Chondrocyte (in vitro differentiated cells): ENCODE results near the gene F11R. TPM values are rescaled to one million over a fixed set of nuclear protein-coding genes. Genes with fewer than 3 reads are reported as not detected.
"Not testable (repeated sequence)": the region's sequence is repeated elsewhere in the genome, so short reads cannot be mapped to it uniquely, and the experiment has no call there.

Experiments
- DNase-seq: peaks from one replicate; pipeline ENCODE4 v3.0.0; 2021; ENCODE audit warnings: mixed read lengths, low spot score
- H3K27ac Mint-ChIP-seq: one replicate; pipeline ENCODE4 v1.8.0; 2021; ENCODE audit warnings: mild to moderate bottlenecking, moderate library complexity, mixed read lengths; ENCODE audit not compliant: unreplicated experiment
- H3K27me3 Mint-ChIP-seq: 2 replicates; pipeline ENCODE4 v1.8.0; 2021; ENCODE audit warnings: low read depth, mixed read lengths
- H3K36me3 Mint-ChIP-seq: 2 replicates; pipeline ENCODE4 v1.8.0; 2021; ENCODE audit warnings: low read depth, mixed read lengths
- H3K4me1 Mint-ChIP-seq: 2 replicates; pipeline ENCODE4 v1.8.0; 2021; ENCODE audit warnings: low read depth, mild to moderate bottlenecking, mixed read lengths
- H3K4me3 Mint-ChIP-seq: one replicate; pipeline ENCODE4 v1.8.0; 2021; ENCODE audit warnings: mild to moderate bottlenecking, moderate library complexity, mixed read lengths; ENCODE audit not compliant: unreplicated experiment
- H3K9me3 Mint-ChIP-seq: 2 replicates; pipeline ENCODE4 v1.8.0; 2021; ENCODE audit warnings: low read depth, mixed read lengths
- total RNA-seq: library from RNA; stranded (reverse); gene quantifications from 3 replicates; pipeline ENCODE4 v1.2.1, GENCODE V29; 2021
- TF ChIP-seq, protein P1 (sequence below): fragments of 200-600 bp; sonication (generic); IDR thresholded peaks from 2 replicates; pipeline ENCODE4 v1.5.0; 2021; ENCODE audit warnings: antibody characterized with exemption, mild to moderate bottlenecking, moderate library complexity

The F11R gene
- total RNA-seq, 1 donor from 2014 or later: 0.90 TPM

DNA sequence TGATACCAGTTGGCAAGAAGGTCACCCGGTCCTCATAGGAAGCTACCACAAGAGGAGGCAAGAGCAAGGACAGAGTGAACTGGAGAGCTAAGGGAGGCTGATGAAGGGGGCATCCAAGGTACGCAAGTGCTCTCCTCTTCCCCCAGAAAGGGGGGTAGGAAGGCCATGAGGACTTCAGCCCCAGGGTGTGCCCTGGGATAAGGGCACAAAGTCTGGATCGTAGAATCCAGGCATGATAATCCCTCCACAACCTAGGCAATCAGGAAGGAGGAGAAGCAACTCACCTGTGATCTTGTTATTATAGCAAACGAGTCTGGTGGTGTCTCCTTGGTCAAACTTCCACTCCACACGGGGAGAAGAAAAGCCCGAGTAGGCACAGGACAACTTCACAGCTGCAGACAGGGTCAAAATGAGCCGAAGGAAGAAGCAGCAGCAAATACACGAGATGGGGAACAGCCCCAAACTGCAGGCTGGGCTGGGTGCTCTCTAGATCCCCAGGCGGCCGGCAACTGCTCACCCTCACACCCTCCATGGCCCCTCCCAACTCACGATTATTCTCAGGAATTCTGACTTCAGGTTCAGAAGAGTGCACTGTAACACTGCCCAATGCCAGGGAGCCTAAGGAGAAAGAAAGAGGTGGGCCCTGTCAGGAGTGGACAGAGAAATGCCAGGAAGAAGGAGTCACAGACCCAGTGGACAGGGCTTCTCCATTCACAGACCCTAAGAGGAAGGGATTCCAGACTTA lies 20.0 kb downstream of the F11R start:
- DNase-seq: no peak
- Mint-ChIP-seq H3K27ac (no peak overlapping the region), H3K4me3 (no peak overlapping the region), H3K27me3 (no peaks in the 10 kb centered on the region), H3K36me3 (no peaks in the 10 kb centered on the region), H3K4me1 (no peaks in the 10 kb centered on the region), H3K9me3 (no peaks in the 10 kb centered on the region)
- TF ChIP-seq, protein P1, sequence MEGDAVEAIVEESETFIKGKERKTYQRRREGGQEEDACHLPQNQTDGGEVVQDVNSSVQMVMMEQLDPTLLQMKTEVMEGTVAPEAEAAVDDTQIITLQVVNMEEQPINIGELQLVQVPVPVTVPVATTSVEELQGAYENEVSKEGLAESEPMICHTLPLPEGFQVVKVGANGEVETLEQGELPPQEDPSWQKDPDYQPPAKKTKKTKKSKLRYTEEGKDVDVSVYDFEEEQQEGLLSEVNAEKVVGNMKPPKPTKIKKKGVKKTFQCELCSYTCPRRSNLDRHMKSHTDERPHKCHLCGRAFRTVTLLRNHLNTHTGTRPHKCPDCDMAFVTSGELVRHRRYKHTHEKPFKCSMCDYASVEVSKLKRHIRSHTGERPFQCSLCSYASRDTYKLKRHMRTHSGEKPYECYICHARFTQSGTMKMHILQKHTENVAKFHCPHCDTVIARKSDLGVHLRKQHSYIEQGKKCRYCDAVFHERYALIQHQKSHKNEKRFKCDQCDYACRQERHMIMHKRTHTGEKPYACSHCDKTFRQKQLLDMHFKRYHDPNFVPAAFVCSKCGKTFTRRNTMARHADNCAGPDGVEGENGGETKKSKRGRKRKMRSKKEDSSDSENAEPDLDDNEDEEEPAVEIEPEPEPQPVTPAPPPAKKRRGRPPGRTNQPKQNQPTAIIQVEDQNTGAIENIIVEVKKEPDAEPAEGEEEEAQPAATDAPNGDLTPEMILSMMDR: no peak

DNA sequence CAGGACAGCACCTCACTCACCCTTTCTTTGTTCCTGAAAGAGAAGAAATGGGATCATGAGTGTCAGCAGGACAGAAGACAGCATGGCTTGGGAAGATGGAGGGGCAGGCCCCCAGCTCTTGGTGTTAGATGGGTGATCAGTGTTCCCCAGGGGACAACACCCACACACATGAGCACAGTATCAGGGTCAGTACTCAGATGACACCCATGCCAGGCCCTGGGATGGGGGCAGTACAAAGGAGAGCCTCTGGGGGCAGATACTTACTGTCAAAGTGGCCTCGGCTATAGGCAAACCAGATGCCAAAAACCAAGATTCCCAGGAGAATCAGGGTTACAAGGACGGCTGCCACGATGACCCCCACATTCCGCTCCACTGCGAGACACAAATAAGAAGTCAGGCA lies 21.6 kb downstream of the F11R start:
- Mint-ChIP-seq H3K36me3 (no peaks in the 10 kb centered on the region), H3K27me3 (no peaks in the 10 kb centered on the region), H3K9me3 (no peaks in the 10 kb centered on the region), H3K27ac (no peak overlapping the region), H3K4me1 (no peaks in the 10 kb centered on the region), H3K4me3 (no peak overlapping the region)
- DNase-seq: no peak
- TF ChIP-seq, protein P1: no peak

DNA sequence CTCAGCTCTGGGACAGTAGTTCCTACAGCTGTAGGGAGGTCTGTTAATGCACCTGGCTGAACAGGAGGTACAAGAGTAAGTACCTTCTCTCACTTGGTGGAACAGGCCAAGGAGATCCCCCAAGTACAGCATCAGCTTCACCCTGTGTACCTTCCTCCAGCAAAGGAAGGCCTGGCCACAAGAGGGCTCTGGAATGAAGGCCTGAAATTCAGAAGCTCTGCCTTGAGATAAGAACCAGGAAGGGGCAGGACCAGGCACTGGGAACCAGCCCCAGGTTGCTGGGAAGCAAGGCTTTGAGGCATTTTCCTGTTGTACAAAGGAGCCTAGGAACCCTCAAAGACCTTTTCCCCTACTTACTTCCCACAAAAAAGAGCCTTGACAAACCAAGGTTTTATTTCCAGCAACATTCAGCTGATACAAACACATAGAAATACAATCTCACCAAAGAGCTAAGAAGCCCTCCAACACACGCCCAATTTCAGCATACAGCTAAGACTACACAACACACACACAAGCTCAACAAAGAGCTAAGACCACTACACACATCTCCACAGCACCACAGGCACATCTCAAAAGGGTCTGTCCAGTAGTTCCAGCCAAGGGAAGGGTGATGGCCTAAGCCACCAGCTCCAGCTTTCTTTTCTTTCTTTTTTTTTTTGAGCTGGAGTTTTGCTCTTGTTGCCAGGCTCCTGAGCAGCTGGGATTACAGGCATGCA lies 23.5 kb downstream of the F11R start:
- TF ChIP-seq, protein P1: peak; percentile 74
- Mint-ChIP-seq H3K9me3 (no peaks in the 10 kb centered on the region), H3K4me1 (no peaks in the 10 kb centered on the region), H3K4me3 (no peak overlapping the region), H3K36me3 (no peaks in the 10 kb centered on the region), H3K27ac (no peak overlapping the region), H3K27me3 (no peaks in the 10 kb centered on the region)
- no peak for DNase-seq

DNA sequence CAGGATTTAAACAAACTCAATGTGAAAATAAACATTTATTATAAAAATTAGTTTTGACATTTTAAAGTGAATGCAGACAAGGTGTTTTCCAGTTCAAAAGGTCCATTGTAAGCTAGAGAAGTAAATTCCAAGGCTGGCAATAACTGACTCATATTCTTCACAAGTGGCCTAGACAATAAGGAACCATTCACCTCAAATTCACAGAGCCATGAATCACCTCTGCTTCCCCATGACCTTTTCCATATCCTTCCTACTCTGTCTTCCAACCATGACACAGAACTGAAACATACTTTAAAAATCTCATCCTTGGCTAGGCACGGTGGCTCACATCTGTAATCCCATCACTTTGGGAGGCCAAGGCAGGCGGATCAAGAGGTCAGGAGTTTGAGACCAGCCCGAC lies 24.8 kb downstream of the F11R start:
- no peaks in the 10 kb centered on the region for H3K9me3 Mint-ChIP-seq
- H3K4me1 Mint-ChIP-seq: no peaks in the 10 kb centered on the region
- no peaks in the 10 kb centered on the region for H3K27me3 Mint-ChIP-seq
- no peaks in the 10 kb centered on the region for H3K36me3 Mint-ChIP-seq
- DNase-seq: no peak
- TF ChIP-seq, protein P1: no peak
- no peak overlapping the region for H3K4me3 Mint-ChIP-seq
- H3K27ac Mint-ChIP-seq: no peak overlapping the region

DNA sequence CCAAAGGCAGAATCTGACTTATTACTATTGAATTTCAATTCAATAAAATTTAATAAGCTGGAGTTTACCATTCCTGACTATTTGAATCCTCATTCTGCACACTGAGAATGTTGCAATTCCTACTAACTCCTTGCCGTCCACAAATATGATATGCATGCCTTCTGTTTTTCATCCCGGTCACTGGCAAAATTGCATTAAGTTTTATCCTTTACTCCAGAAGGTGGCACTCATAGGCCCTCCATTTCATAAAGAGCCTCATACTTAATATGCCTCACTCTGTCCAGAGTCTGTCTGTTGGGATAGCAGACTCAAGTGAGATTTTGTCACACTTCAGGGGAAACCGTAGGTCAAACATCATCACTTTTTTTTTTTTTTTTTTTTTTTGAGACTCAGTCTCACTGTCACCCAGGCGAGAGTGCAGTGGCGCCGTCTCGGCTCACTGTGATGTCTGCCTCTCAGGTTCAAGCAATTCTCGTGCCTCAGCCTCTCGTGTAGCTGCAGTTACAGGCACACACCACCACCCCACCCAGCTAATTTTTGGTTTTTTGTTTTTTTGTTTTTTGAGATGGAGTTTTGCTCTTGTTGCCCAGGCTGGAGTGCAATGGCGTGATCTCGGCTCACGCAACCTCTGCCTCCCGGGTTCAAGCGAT lies 27.3 kb downstream of the F11R start:
- Mint-ChIP-seq H3K27me3 (no peaks in the 10 kb centered on the region), H3K4me1 (peaks cover 2% of the 10 kb centered on the region), H3K9me3 (no peaks in the 10 kb centered on the region), H3K27ac (no peak overlapping the region), H3K36me3 (no peaks in the 10 kb centered on the region), H3K4me3 (no peak overlapping the region)
- DNase-seq: no peak
- TF ChIP-seq, protein P1: peak; percentile 77

DNA sequence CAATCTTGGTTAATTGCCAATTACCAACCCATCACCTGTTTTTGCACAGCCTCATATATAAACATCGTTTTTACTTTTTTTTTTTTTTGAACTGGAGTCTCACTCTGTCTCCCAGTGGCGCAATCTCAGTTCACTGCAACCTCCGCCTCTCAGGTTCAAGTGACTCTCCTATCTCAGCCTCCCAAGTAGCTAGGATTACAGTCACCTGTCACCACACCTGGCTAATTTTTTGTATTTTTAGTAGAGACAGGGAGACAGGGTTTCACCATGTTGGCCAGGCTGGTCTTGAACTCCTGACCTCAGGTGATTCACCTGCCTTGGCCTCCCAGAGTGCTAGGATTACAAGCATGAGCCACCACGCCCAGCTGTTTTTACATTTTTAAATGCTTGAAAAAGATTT lies 28.9 kb downstream of the F11R start:
- H3K27ac Mint-ChIP-seq, DNase-seq, H3K27me3 Mint-ChIP-seq, H3K4me1 Mint-ChIP-seq, H3K36me3 Mint-ChIP-seq, H3K4me3 Mint-ChIP-seq, H3K9me3 Mint-ChIP-seq: not testable (repeated sequence)
